Brain microvascular endothelial cell (primary cell): Measurements from ENCODE around the gene R3HDM2.
"Not testable (repeated sequence)": the region's sequence is repeated elsewhere in the genome, so short reads cannot be mapped to it uniquely, and the experiment has no call there.

Experiments used
- DNase-seq: peaks from one replicate; pipeline ENCODE4 v3.0.0-alpha.2; 2020
- H3K27ac ChIP-seq: fragments of 250-450 bp; sonication (Bioruptor Pico); 2 replicates; pipeline ENCODE4 v1.5.1; 2020; ENCODE audit warnings: mild to moderate bottlenecking, moderate library complexity
- H3K27me3 ChIP-seq: fragments of 250-450 bp; sonication (Bioruptor Pico); replicated peaks from 2 replicates; pipeline ENCODE4 v1.5.1; 2020; ENCODE audit warnings: mild to moderate bottlenecking
- H3K36me3 ChIP-seq: fragments of 250-450 bp; sonication (Bioruptor Pico); replicated peaks from 2 replicates; pipeline ENCODE4 v1.5.1; 2020; ENCODE audit warnings: mild to moderate bottlenecking
- H3K4me3 ChIP-seq: 2 replicates; pipeline ENCODE4 v1.5.1; 2011; ENCODE audit warnings: low read depth, mild to moderate bottlenecking, control low read depth, low read length, moderate library complexity
- CTCF ChIP-seq: IDR thresholded peaks from 2 replicates; pipeline ENCODE4 v1.5.1; 2011; ENCODE audit warnings: low read depth, mild to moderate bottlenecking, moderate library complexity, low read length, control low read depth, inconsistent platforms; ENCODE audit errors: missing control alignments
- in situ Hi-C: cut with HindIII; loops from 2 replicates; pipeline ENCODE4 v1.10.0; 2017; ENCODE audit warnings: low sequenced_read_pairs, low pct_ligation_motif_present

Gene R3HDM2

GRCh38 chr12:57416039-57416996 lies 14.5 kb downstream of the R3HDM2 start:
- no peak for DNase-seq
- H3K27me3 ChIP-seq: no peaks in the 10 kb centered on the region
- in situ Hi-C loops: no loop called here
- H3K36me3 ChIP-seq: no peaks in the 10 kb centered on the region
- TF ChIP-seq CTCF: no peak
- no peak overlapping the region for H3K27ac ChIP-seq
- H3K4me3 ChIP-seq: no peak overlapping the region

DNA sequence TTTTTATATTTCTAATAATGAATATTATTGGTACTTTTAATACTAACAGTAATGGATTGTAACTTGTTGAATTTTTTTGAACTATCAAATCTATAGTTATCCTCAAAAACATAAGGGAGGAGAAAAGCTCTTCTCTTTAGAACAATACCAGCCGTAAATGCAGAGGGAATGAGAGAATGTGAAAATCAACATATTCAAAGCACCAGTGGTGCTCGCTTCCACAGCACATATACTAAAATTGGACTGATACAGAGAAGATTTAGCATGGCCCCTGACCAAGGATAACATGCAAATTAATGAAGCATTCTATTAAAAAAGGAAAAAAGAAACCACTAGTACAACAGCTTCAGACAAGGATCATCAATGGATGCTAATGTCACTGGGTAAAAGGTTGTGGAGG lies 15.8 kb downstream of the R3HDM2 start:
- no peak overlapping the region for H3K27ac ChIP-seq
- H3K36me3 ChIP-seq: no peaks in the 10 kb centered on the region
- H3K27me3 ChIP-seq: no peaks in the 10 kb centered on the region
- in situ Hi-C loops: no loop called here
- DNase-seq: no peak
- H3K4me3 ChIP-seq: no peak overlapping the region
- TF ChIP-seq CTCF: no peak

- H3K27me3 ChIP-seq, in situ Hi-C loops, DNase-seq, H3K27ac ChIP-seq, H3K36me3 ChIP-seq, H3K4me3 ChIP-seq: not testable (repeated sequence)
Measured at GRCh38 chr12:57414160-57414559, 16.7 kb downstream of the R3HDM2 start.

DNA sequence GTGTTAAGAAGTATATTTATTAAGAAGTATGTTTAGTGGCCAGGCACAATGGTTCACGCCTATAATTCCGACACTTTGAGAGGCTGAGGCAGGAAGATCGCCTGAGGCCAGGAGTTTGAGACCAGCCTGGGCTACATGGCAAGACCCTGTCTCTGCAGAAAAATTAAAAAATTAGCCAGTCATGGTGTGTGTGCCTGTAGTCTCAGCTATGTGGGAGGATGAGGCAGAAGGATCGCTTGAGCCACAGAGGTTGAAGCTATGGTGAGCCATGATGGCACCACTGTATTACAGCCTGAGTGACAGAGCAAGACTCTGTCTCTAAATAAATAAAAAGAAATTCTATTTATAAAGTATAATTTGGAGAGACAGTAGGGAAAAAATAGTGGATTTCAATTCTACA lies 20.3 kb downstream of the R3HDM2 start:
- Histone ChIP-seq H3K4me3 (no peak overlapping the region), H3K27me3 (no peaks in the 10 kb centered on the region), H3K36me3 (no peaks in the 10 kb centered on the region), H3K27ac (no peak overlapping the region)
- no peak for DNase-seq
- no peak for TF ChIP-seq CTCF
- in situ Hi-C loops: no loop called here

- Histone ChIP-seq H3K36me3 (no peaks in the 10 kb centered on the region), H3K27ac (no peak overlapping the region), H3K27me3 (no peaks in the 10 kb centered on the region), H3K4me3 (no peak overlapping the region)
- DNase-seq: no peak
- TF ChIP-seq CTCF: no peak
- in situ Hi-C loops: no loop called here
Measured at GRCh38 chr12:57404966-57405640, 25.7 kb downstream of the R3HDM2 start.

- H3K27ac ChIP-seq, H3K27me3 ChIP-seq, H3K4me3 ChIP-seq, in situ Hi-C loops, DNase-seq, H3K36me3 ChIP-seq: not testable (repeated sequence)
Measured at GRCh38 chr12:57402156-57402555, 28.7 kb downstream of the R3HDM2 start.

GRCh38 chr12:57401165-57401564 lies 29.7 kb downstream of the R3HDM2 start:
- no peak overlapping the region for H3K27ac ChIP-seq
- in situ Hi-C loops: no loop called here
- no peak for TF ChIP-seq CTCF
- no peak for DNase-seq
- H3K36me3 ChIP-seq: no peaks in the 10 kb centered on the region
- no peak overlapping the region for H3K4me3 ChIP-seq
- no peaks in the 10 kb centered on the region for H3K27me3 ChIP-seq

DNA sequence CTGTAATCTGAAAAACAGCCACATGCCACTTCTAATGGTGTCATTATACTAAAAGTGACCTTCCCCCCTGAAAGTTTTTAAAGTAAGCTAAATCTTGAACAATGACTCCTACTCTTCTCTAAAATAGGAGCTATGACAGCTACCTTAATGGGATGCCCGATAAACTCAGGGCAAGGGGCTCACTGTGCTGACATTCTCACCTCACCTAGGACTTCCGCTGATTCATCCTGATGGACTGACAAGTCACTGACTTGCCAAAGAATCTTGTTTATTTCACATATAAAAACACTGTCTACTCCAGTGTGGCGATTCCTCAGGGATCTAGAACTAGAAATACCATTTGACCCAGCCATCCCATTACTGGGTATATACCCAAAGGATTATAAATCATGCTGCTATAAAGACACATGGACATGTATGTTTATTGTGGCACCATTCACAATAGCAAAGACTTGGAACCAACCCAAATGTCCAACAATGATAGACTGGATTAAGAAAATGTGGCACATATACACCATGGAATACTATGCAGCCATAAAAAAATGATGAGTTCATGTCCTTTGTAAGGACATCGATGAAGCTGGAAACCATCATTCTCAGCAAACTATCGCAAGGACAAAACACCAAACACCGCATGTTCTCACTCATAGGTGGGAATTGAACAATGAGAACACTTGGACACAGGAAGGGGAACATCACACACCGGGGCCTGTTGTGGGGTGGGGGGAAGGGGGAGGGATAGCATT lies 31.0 kb downstream of the R3HDM2 start:
- H3K27me3 ChIP-seq, DNase-seq, H3K4me3 ChIP-seq, H3K36me3 ChIP-seq, H3K27ac ChIP-seq, in situ Hi-C loops: not testable (repeated sequence)
